HG03159 (cell line): ENCODE results near the gene ARHGAP26.

Source experiments
- ATAC-seq: cut with Tn5 transposase; IDR thresholded peaks from one replicate; pipeline ENCODE4 v1.9.1; 2021; ENCODE audit warnings: mild to moderate bottlenecking, moderate library complexity; ENCODE audit not compliant: unreplicated experiment

Gene ARHGAP26

DNA sequence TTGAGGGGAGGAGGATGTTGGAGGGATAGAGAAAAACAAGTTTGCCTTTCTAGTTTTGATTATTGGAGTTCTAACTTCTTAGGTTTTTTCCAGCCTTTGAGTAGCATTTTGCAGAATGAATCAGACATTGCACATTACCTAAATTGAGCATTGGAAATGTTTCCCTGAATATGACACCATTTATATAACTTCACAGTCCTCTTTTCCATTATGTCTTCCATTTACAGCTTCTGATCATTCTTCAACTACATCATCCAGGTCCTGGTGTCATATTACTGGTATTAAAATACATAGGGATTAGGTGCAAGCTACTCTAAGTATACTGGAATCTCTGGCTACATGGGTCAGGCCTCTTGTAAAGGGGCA is 286.1 kb downstream of the ARHGAP26 start:
- ATAC-seq = no peak

DNA sequence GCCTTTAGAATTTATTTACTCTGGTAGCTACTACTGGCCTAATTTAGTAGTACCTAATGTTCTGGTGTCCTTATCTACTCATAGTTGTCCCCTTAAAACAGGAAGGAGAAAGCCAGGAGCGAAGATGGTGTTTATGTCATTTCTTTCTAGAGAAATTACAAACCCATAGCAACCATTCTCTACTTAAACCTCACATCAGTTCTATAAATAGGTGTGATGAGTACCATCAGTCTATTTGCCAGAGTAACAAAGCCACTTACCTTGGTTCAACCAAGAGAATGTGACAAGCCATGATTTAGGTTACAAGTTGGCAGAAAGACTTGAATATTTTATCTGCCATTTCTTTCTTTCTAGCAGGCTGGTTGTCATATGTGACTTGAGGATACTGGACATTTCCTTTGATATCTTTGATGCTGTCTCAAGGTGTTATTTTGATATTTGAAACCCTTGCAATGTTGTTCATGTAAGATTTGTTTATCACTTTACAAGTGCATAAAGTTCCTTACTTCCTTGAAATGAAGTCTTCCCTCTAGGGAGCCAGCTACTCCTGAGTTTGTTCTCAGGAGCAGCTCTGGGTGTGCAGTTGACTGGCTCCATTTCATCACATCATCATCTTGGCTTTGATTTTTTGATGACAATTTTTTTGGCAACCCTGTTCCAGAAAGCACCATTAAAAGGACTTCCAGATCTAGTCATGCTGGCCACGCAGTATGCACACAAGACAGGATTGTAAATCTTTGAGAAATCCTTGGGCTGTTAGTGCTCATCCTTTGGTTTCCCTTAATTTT is 286.8 kb downstream of the ARHGAP26 start:
- peak; percentile 47 for ATAC-seq

DNA sequence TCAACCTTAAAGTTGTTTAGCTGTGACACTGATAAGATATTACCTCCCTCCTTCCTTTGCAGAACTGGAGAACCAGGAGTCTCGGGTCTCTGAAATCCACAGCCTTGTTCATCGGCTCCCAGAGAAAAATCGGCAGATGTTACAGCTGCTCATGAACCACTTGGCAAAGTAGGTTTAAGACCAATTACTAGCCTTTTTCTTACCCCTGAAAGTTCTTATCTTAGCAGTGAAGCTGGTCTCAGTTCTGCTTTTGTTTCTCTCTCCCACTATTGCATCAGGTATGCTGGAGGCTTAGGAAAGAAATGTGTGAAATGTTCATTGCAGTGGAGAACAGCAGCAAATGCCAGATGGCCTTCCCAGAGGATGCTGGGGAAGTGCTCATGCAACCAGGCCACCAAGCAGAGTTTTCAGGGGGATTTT is 287.4 kb downstream of the ARHGAP26 start:
- peak; percentile 49 for ATAC-seq

DNA sequence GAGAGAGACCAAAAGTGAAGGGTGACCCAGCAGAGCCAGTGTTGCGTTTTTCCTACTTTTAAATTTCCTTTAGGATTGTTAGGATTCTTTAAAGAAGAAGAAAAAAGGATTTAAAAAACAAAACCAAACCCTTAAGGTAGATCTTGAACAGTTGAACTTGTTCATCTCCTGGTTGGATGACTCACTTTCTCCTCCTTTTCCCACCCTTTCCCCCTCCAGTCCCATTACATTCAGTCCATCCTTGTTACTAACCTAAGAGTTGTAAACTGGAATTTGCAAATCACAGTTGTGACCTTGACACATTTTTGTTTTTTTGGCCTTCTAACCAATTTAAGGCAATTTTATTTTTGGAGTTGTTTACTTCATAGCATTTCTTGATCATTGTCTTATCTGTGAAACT is 289.2 kb downstream of the ARHGAP26 start:
- no peak for ATAC-seq

DNA sequence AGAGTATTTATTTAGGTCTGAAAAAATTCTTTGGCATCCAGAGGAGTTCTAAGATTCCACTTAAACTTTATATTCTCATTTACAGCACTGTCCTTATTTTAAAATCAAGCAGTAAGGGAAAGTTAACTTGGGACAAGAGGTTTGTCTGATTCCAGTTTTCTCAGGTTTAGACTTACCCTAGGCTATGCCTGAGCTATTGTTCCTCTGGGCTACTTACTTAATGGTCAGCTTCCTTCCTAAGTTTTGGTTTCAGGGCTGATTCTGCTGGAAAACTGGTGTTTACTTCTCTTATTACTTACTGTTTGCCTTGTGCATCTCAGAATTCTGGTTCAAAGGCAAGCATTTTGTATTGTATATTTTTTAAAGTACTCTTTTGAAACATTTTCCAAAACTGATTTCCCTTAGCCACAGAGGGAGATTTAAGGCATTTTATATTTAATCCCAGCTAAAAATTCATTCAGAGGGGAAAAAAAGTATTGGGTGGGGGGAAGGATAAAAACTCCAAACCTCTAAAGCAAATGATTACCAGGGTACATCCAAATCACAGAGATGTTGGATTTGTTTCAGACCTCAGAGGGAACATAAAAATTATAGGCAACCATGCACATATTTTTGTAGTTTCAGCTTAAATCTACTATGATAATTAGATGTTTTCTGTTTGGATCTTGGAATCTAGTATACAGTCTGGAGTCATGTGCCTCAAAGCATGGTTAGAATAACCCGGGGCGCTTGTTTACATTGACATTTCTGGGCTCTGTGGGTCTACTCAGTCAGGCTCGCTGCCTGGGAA is 290.0 kb downstream of the ARHGAP26 start:
- no peak for ATAC-seq

DNA sequence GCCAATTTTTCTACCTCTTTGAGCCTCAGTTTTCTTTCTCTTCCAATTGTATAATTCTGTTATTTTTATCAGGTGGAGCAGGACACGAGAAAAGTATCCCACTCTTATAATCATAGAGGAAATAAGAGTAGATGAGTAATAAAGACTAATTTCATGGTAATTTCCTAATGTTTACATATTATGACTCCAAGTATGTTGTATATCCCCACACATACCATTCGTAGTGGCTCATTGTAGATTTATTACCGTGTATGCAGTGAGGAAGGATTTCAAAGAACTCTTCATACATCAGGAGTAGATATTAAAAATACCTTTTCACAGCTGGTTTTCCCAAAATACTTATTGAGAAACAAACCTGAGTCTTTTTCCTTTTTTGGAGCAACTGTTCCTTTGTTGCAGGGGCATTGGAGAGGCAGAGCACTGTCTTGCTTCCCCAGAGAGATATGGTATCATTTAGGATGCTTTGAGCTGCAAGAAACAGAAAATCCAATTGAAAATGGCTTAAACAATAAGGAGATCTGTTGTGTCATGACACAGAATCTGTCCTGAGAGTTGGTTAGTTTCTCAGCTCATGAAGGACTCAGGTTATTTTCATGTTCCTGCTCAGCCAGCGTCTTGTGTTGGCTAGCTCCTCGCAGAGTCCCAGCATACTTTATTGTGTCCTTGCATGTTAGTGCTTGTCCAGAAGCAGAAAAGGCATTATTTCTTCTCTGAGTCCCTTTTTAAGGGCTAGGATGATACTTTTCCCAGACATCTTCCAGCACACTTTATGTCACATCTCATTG is 291.2 kb downstream of the ARHGAP26 start:
- ATAC-seq = no peak

DNA sequence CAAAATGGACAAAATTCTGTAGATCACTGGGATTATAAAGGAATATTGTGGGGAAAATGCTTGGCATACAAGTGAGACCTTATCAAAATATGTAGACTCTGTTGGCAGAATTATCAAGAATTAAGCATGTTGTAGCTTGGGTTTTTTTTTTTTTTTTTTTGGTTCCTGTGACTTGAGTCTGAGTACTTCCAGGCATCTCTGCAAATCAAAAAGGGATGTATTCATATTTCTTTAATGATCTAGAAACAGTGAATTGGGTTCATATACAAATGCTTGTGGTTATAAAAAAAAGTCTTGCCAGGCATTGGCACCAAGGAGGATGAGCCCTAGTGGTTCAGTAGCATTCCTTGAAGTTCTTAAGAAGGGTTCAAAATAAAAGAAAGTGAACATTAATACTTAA is 292.2 kb downstream of the ARHGAP26 start:
- no peak for ATAC-seq

DNA sequence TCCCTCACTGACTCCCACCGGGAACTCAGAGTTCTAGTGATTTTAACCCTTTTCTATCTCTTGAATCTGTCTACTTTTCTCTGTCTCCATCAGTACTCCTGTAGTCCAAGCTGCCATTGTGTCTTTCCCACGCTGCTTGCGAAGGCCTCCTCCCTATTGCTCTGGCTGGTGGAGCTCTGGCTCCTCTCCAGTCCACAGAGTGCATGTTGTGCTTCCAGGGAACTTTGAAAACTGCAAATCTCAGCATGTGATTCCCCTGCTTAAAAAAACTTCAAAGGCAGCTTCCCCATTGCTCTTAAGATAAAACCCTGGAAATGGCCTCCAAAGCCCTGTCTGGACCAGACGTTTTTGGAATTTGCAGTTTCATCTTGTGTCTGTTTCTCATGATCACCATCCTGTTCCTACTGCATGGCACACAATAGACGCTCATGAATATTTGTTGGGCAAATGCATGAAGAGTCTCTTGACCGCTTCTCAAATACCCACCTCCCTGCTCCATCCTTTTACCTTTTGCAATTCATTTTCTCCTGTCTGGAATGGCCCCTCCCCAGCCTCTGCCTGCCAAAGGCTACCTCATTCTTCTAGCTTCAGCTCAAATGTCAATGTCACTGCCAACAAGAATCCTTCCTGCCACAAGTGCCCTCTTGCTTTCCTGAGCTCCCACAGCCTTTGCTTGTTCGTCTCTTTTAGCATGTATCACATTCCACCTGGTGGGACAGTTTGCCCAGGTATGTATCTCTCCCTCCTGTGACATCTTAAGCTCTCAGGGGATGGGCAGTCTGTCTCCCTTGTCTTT is 293.2 kb downstream of the ARHGAP26 start:
- no peak for ATAC-seq

DNA sequence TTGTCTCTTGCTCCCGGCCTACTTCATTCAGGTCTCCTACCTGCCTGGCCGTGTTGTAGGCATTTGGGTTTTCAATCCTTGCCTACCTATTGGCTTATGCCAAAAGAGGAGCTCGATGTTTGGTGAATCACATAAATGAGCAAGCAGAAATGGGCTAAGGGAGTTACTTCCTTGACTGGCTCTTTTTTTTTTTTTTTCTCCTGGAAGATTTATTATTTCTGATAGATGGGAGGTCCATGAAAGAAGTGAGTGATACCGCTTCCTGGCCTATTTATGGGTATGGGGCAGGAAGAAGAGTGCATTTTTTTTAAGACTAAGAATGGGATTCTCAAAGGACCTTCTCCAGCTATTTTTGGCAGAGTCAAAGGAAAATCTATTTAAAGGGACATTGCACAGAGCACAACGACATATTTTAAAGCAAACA is 294.1 kb downstream of the ARHGAP26 start:
- ATAC-seq = no peak

DNA sequence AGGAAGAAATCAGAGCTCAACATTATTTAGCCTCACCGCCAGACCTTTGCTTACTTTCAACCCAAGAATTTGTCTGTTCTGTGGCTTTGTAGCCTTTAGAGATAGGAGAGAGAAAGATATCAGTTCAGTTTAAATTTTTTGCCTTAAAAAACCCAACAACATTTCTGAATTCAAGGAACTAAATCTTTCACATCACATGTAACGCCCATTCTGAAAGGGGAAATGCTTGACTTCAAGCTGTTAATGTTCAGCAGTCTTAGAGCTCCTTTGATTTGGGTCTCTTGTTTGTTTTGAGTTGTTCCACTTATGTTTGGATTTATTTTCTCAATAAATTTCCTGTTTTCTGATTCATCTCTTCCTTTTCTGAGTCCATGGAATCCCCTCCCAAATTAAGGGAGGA is 294.5 kb downstream of the ARHGAP26 start:
- ATAC-seq = no peak

DNA sequence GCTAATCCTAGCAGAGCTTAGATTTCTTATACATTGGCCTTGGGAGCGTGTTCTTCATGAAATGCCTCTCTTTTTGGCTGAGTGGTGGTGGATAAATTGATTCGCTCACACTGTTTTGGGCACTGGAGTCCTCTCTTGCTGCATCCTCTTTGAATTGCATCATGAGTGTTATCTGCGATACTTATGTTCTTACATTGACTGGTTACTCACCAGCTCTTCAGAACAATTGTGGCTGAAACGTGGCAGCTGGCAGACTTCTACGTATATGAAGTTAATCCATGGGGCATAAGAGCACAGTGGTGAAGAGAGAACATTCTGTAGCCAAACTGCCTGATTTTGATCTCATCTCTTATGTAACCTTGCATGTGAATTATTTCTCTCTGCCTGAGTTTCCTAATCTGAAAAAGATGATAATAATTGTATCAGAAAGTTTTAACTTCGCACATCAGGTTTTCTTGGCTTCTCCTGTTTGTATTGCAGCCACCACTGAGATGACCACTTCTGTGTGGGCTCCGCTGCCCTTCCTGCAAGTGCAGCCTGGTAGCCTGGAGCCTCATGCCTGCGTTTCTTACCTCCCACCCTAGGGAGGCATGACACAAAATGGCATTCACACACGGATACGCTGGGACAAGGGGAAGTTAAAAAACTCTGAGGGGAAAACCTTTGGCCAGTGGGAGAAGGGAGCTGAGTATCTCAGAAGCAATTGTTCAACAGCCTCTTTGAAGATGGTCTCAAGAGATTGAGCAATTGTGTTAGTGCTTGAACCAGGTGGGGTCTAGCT is 295.2 kb downstream of the ARHGAP26 start:
- no peak for ATAC-seq

DNA sequence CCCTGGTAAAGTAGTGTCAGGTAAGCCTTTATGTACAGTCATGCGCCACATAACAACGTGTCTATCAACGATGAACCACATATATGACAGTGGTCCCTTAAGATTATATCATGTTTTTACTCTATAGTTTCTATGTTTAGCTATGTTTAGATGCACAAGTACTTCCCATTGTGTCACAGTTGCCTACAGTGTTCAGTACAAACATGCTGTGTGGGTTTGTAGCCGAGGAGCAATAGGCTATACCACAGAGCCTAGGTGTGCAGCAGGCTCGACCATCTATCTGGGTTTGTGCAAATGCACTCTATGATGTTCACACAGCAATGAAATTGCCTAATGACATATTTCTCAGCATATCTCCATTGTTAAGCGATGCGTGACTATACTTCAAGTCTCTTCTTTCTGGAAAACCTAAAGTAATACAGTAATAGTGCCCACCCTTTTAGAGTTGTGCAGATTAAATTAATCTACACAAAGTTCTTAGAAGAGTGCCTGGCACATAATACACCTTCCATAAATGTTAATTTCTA is 295.9 kb downstream of the ARHGAP26 start:
- ATAC-seq = no peak

DNA sequence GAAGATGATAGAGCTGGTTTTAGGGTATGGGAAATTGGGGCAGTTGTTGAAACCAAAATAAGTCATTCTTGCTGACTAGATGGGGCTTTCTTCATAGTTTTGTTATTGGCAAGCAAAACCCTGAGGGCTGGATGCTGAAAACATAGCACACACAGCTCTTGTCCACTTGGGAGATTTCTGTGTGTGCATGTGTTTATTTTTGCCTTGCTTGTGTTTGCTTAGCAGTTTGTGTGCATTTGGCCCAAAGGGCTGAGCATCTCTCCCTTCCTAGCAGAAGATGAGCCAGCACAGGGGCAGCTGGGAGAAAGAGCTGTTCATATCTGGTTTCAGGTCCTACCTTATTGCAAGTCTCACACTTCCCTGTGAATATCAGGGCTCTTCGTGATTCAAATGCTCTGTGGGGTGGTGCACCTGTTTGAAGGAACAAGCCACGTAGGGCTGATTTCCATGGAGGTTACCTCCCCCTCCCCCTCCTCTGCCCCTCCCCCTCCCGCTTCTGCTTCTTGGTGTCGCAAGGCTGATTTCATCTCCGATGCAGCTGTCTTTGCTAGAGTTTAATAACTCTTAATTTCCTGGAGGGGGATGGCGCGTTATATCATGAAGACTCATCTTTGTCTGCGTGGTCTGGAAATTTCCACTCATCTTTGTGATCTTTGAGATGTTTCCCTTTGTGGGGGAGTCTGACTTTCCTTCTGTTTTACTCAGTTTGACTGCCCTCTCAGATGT is 296.5 kb downstream of the ARHGAP26 start:
- peak; percentile 49 for ATAC-seq

DNA sequence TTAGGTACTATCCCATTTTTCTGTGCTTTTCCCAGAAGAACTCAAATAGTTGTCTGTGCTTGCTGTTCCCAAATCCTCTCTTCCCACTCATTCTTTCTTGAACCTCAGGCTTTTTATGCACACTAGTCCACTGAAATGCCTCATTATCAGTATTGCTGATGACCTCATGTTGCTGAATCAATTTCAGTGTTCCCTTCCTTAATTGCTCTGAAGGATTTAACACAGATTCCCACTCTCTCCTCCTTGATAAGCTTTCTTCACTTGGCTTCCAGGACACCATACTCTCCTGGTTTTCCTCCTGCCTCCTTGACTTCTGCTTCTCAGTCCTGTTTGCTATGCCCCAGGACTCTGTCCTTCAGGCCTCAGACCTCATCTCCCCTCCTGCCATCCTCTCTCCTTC is 298.5 kb downstream of the ARHGAP26 start:
- ATAC-seq = no peak

DNA sequence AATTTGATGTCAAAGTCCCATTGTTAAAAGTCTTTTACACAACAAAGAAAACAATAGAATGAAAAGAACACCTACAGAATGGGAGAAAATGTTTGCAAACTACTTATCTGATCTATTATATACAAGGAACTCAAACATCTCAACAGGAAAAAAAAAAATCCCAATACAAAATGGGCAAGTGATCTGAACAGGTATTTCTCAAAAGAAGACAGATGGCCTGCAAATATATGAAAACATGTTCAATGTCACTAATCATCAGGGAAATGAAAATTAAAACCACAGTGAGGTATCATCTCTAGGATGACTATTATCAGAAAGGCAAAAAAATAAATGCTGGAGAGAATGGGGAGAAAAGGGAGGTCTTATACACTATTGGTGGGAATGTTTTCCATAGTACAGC is 301.8 kb downstream of the ARHGAP26 start:
- ATAC-seq = no peak

DNA sequence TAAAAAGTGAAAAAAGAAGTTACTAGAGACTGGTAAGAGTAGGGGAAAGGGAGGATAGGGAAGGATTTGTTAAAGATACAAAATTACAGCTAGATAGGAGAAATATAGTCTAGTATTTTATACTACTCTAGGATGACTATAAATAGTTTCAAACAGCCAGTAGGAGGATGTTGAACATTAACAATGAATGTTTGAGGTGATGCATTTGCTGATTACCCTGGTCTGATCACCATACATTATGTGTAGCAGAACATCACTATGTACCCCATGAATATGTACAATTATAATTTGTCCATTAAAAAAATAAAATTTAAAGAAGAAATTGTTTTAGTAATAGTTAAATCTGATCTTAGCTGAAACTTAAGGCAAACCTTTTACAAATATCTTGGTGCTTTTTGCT is 302.6 kb downstream of the ARHGAP26 start:
- ATAC-seq = no peak

DNA sequence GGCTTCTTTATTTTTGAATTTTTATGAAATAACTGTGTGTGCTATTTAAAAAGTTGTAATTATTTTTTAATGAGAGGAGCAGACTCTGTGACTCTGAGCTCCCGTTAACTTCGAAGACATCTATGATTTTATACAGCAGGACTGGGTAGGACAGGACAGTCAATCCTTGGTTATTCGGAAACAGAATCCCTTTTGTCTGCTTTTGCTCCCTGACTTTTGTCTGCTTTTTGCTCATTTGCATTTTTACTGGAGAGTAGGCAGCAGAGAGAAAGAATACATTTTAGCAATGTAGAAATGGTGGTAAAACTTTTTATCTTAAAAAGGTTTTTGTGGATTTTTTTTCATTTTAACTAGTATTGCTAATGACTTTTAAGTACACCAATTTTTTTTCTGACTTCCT is 303.6 kb downstream of the ARHGAP26 start:
- no peak for ATAC-seq

DNA sequence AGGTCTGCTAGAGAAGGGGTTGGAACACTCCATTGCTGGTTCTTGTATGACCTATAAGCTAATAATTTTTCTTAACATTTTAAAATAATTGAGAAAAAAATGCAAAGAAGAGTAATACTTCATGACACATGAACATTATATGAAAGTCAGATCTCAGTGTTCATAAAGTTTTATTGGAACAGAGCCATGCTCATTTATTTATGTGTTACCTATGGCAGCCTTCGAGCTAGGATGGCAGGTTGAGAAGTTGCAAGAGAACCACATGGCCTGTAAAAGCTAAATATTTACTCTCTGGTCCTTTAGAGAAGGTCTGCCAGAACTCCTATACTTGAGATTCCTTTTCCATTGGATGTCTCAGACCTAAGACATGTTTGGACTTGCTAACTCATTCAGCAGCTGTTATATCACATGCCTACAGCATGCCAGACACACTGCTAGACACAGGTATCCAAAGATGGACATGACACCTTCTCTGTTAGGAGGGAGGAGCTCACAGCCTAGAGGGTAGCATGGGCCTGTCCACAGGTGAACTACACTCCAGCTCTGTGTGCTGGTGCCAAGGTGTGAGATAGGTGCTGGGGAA is 304.3 kb downstream of the ARHGAP26 start:
- ATAC-seq = no peak

DNA sequence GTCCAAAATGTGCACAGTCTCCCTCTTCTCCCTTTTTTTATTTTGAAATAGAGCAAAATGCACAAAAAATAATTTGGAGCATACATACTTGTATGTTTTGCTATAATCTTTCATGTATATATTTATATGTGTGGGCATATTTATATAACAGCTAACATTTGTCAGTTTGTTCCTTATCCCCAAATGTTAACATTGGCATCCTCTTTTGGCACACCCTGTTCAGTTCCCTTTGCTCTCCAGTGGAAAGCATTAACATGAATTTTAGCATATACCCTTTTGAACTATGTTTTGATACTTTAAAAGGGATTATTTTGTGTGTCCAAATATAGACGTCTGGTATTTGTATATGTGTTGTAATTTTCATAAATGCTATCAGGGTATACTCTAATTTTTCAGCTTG is 306.2 kb downstream of the ARHGAP26 start:
- ATAC-seq = no peak
